GM12865 (cell line): Measurements from ENCODE around the gene PPM1G.
"Not testable (repeated sequence)": the region's sequence is repeated elsewhere in the genome, so short reads cannot be mapped to it uniquely, and the experiment has no call there.

Experiments used
- DNase-seq: peaks from one replicate; pipeline ENCODE4 v3.0.0; 2010; ENCODE audit warnings: low read depth
- H3K4me3 ChIP-seq: 2 replicates; pipeline ENCODE4 v1.5.1; 2011; ENCODE audit warnings: mild to moderate bottlenecking, low read depth, low read length, control low read depth
- TF ChIP-seq, protein P1 (sequence below): IDR thresholded peaks from 2 replicates; pipeline ENCODE4 v1.5.1; 2011; ENCODE audit warnings: low read length, control low read depth, low read depth, inconsistent platforms; ENCODE audit not compliant: insufficient read depth; ENCODE audit errors: missing control alignments

Gene PPM1G

DNA sequence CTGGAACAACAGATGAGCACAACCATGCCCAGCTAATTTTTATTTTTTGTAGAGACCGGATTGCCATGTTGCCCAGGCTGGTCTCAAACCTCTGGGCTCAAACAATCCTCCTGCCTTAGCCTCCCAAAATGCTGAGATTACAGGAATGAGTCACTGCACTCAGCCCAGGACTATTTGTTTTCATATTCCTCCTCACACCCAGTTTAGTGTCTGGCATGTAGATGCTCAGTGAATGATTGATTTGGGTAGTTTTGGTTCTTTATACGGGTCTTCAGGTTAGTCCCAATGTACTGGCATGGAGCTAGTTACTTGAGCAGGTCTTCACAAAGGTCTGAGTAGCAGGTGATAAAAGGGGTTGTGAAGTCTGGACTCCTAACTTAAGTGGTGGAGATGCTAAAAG lies 45.5 kb downstream of the PPM1G start:
- TF ChIP-seq, protein P1, sequence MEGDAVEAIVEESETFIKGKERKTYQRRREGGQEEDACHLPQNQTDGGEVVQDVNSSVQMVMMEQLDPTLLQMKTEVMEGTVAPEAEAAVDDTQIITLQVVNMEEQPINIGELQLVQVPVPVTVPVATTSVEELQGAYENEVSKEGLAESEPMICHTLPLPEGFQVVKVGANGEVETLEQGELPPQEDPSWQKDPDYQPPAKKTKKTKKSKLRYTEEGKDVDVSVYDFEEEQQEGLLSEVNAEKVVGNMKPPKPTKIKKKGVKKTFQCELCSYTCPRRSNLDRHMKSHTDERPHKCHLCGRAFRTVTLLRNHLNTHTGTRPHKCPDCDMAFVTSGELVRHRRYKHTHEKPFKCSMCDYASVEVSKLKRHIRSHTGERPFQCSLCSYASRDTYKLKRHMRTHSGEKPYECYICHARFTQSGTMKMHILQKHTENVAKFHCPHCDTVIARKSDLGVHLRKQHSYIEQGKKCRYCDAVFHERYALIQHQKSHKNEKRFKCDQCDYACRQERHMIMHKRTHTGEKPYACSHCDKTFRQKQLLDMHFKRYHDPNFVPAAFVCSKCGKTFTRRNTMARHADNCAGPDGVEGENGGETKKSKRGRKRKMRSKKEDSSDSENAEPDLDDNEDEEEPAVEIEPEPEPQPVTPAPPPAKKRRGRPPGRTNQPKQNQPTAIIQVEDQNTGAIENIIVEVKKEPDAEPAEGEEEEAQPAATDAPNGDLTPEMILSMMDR, result no peak
- no peak overlapping the region for H3K4me3 ChIP-seq
- no peak for DNase-seq

DNA sequence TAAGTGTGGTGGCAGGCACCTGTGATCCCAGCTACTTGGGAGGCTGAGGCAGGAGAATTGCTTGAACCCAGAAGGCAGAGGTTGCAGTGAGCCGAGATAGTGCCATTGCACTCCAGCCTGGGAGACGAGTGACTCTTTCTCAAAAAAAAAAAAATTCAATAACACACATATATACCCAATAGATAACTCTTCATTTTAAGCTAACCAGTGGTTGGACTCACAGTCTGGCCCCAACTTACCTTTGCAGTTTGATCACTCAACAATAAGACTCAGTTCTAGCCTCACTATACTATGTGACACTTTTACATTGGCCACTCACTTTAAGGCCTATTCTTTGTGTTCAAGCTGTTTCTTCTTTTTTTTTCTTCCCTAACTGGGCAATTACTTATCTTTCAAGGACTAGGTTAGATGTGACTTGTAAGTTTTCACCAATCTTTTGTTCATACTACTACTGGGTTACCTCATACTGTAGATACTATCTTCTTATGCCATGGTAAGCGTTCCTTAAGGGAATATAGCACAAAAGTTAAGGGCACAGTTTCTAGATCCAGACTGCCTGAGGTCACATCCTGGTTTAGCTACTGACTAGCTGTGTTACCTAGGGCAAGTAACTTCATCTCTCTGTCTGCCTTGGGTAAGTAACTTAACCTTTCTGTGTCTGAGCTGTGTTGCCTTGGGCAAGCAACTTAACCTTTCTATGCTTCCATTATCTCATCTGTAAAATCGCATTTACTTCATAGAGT lies 46.5 kb downstream of the PPM1G start:
- H3K4me3 ChIP-seq, result no peak overlapping the region
- TF ChIP-seq, protein P1, result no peak
- no peak for DNase-seq

DNA sequence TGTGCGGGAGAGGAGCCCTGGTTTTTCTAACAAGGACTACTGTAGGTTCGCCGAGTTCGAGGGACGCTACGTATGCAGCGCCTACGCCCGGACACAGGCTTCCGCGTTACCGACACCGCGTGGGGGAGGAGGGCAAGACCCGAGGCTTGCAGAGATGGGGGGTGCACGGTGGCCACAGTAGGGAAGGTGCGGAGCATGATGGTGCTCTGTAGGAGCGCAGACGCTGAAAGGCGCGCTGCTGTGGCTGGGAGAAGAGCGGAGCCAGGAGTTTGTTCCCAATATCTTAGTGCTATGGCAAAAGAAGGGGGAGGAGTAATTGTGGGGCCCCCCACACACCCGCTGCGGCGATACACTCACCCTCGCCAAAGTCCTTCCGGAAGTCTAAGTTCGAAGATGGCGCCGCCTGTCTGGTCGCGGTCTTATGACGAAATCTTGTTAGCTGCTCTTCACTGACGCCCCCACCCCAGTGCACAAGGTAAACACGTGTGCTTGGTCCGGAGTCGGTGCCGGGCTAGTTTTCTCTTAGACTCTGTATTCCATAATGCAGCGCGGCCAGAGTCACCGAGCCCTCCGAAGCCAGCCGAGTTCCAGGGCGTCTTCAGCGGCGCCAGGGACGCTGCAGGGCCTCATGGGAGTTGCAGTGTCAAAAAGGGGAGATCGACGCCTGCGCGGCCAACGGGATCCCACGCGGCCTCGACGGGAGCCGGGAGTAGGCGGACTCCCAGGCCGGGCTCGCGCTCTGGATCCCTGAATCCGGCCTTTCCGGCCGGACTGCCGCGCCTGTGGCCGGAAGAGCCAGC lies 52.8 kb downstream of the PPM1G start, which contains the start of gene GTF3C2:
Gene GTF3C2, minus strand, starts transcription at position 383 of the 800 bp plus-strand sequence. CDS start 13,210 bp downstream, outside the sequence.
- peak; percentile 98 for DNase-seq
- H3K4me3 ChIP-seq, result peak within 1 kb of the TSS; percentile 62
- TF ChIP-seq, protein P1, result no peak

DNA sequence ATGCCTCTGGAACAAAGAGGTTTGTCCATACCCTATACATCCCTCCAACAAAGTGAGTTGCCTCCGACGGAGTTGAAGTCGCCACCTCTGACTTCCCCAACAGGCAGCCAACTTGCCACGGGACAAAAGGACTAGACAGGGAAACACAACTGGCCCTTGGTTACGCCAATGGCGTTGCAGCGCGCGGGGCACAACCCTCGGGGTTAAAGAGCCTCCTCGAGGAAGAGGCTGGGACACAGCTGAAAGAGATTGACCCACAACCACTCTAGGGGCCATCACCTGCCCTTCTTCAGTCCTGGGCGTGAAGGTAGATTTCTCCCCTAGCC lies 53.4 kb downstream of the PPM1G start:
- no peak for DNase-seq
- peak overlapping the region; percentile 62 for H3K4me3 ChIP-seq
- TF ChIP-seq, protein P1, result no peak

DNA sequence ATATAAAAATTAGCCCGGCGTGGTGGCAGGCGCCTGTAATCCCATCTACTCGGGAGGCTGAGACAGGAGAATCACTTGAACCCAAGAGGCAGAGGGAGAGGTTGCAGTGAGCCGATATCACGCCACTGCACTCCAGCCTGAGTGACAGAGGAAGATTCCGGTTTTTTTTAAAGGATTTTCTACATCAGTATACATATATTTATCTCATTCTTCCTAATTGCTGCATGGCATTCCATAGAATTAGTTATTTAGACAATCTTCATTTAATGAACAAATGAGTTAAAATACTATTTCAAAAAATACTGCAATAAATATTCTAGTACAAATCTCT lies 54.8 kb downstream of the PPM1G start:
- TF ChIP-seq, protein P1, result no peak
- no peak for DNase-seq
- no peak overlapping the region for H3K4me3 ChIP-seq

DNA sequence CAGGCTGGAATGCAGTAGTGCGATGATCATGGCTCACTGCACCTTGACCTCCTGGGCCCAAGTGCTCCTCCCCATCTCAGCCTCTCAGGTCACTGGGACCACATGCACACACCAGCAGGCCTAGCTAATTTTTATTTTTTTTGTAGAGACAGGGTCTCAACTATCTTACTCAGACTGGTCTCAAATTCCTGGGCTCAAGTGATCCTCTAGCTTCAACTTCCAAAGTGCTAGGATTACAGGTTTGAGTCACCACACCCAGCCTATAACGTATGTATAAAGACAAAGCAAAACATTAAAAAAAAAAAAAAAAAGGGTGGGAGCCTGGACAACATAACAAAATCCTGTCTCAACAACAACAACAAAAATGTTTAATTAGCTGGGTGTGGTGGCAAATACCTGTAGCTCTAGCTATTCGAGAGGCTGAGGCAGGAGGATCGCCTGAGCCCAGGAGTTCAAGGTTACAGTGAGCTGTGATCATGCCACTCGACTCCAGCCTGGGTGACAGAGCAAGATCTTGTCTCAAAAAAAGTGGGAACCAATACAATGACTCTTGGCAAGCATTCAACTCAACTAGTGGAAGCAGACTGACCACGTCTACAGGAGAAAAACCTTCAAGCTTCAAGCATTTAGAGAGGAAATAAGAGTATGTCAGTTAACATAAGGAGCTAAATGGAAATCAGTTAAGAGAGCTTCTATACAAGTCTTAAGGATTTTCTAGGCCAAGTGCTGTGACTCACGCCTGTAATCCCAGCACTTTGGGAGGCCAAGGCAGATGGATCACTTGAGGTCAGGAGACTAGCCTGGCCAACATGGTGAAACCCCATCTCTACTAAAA lies 55.4 kb downstream of the PPM1G start:
- TF ChIP-seq, protein P1, result no peak
- DNase-seq, result no peak
- H3K4me3 ChIP-seq, result no peak overlapping the region

DNA sequence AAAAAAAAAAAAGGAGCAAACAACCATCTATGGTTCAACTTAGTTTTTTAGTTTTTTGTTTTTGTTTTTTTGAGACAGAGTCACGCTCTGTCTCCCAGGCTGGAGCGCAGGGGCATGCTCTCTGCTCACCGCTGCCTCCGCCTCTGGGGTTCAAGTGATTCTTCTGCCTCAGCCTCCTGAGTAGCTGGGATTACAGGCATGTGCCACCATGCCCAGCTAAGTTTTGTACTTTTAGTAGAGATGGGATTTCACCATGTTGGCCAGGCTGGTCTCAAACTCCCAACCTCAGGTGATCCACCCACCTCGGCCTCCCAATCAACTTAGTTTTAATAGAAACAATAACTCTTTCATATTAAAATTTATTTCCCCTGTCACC lies 56.0 kb downstream of the PPM1G start:
- not testable (repeated sequence) for H3K4me3 ChIP-seq, DNase-seq
